Endothelial cell (in vitro differentiated cells): ENCODE measurements around the gene INCENP. TPM values are rescaled to one million over a fixed set of nuclear protein-coding genes. Genes with fewer than 3 reads are reported as not detected.
"Not testable (repeated sequence)": the region's sequence is repeated elsewhere in the genome, so short reads cannot be mapped to it uniquely, and the experiment has no call there.

Experiments used
- DNase-seq: peaks from one replicate; pipeline ENCODE4 v3.0.0; 2021; ENCODE audit warnings: low spot score
- H3K27ac Mint-ChIP-seq: one replicate; pipeline ENCODE4 v1.8.0; 2021; ENCODE audit warnings: mixed read lengths, inconsistent platforms; ENCODE audit not compliant: unreplicated experiment
- H3K27me3 Mint-ChIP-seq: one replicate; pipeline ENCODE4 v1.8.0; 2021; ENCODE audit warnings: mild to moderate bottlenecking, moderate library complexity, mixed read lengths, inconsistent platforms; ENCODE audit not compliant: unreplicated experiment
- H3K36me3 Mint-ChIP-seq: one replicate; pipeline ENCODE4 v1.8.0; 2021; ENCODE audit warnings: mild to moderate bottlenecking, low read depth, mixed read lengths, inconsistent platforms; ENCODE audit not compliant: unreplicated experiment
- H3K4me1 Mint-ChIP-seq: one replicate; pipeline ENCODE4 v1.8.0; 2021; ENCODE audit warnings: mild to moderate bottlenecking, mixed read lengths, inconsistent platforms; ENCODE audit not compliant: unreplicated experiment
- H3K4me3 Mint-ChIP-seq: one replicate; pipeline ENCODE4 v1.8.0; 2021; ENCODE audit warnings: mild to moderate bottlenecking, mixed read lengths, inconsistent platforms; ENCODE audit not compliant: unreplicated experiment
- H3K9me3 Mint-ChIP-seq: one replicate; pipeline ENCODE4 v1.8.0; 2021; ENCODE audit warnings: mixed read lengths, inconsistent platforms; ENCODE audit not compliant: unreplicated experiment
- total RNA-seq: library from RNA; stranded (reverse); fragmentation: NEBNext Ultra II Directional; extraction: Animal tissue kit (Norgen Biotek cat#: 25700); gene quantifications from one replicate; pipeline ENCODE4 v1.2.1, GENCODE V29; 2021; ENCODE audit not compliant: unreplicated experiment
- TF ChIP-seq, protein P1 (sequence below): fragments of 200-600 bp; sonication (generic); IDR thresholded peaks from one replicate; pipeline ENCODE4 v1.5.0; 2021; ENCODE audit warnings: antibody characterized with exemption; ENCODE audit not compliant: unreplicated experiment

INCENP gene
- total RNA-seq, 1 donor from 2014 or later = 26.0 TPM

DNA sequence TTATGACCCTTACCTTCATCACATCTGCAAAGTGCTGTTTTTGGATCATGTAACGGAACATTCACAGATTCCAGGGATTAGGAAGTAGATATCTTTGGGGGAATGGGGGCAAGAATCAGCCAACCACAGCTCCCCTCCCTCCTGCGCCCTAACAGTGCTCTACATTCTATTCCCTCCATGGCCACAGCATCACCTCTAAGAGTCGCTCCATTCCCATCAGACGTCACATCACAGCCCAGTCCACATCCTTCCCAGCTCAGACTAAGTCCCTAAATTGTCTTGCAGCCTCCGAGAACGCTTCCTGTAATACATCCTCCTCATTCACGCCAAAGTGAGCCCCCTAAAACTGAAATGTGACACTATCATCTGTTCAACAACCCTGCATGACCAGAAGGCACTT lies 72.1 kb downstream of the INCENP start:
- no peak for DNase-seq
- no peaks in the 10 kb centered on the region for H3K9me3 Mint-ChIP-seq
- H3K36me3 Mint-ChIP-seq = no peaks in the 10 kb centered on the region
- no peaks in the 10 kb centered on the region for H3K27me3 Mint-ChIP-seq
- H3K27ac Mint-ChIP-seq = no peak overlapping the region
- TF ChIP-seq, protein P1, sequence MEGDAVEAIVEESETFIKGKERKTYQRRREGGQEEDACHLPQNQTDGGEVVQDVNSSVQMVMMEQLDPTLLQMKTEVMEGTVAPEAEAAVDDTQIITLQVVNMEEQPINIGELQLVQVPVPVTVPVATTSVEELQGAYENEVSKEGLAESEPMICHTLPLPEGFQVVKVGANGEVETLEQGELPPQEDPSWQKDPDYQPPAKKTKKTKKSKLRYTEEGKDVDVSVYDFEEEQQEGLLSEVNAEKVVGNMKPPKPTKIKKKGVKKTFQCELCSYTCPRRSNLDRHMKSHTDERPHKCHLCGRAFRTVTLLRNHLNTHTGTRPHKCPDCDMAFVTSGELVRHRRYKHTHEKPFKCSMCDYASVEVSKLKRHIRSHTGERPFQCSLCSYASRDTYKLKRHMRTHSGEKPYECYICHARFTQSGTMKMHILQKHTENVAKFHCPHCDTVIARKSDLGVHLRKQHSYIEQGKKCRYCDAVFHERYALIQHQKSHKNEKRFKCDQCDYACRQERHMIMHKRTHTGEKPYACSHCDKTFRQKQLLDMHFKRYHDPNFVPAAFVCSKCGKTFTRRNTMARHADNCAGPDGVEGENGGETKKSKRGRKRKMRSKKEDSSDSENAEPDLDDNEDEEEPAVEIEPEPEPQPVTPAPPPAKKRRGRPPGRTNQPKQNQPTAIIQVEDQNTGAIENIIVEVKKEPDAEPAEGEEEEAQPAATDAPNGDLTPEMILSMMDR = no peak
- no peak overlapping the region for H3K4me3 Mint-ChIP-seq
- no peaks in the 10 kb centered on the region for H3K4me1 Mint-ChIP-seq

DNA sequence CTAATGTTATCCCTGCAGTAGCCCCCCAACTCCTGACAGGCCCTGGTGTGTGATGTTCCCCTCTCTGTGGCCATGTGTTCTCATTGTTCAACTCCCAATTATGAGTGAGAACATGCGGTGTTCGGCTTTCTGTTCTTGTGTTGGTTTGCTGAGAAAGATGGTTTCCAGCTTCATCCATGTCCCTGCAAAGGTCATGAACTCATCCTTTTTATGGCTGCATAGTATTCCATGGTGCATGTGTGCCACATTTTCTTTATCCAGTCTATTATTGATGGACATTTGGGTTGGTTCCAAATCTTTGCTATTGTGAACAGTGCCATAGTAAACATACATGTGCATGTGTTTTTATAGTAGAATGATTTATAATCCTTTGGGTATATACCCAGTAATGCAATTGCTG lies 73.6 kb downstream of the INCENP start:
- H3K4me1 Mint-ChIP-seq, H3K36me3 Mint-ChIP-seq, H3K4me3 Mint-ChIP-seq, H3K27ac Mint-ChIP-seq, DNase-seq, H3K27me3 Mint-ChIP-seq, H3K9me3 Mint-ChIP-seq: not testable (repeated sequence)

DNA sequence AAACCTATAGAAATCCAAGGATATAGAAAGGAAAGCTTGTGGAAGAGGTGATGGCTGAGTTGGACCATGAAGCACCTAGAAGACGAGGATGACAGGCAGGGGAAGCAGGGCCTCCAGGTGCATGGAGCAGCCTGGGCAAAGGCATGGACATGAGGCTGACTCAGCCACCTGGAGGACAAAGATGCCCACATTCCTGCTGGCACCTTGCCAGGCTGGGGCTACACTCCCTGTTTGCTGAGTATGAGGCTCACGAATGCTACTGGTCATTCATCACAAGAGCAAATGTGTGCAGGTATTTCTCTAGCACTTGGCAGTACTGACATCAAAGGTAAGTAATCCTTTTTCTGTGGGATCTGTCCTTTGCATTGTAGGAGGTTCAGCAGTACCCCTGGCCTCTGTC lies 77.6 kb downstream of the INCENP start:
- Mint-ChIP-seq H3K36me3 (no peaks in the 10 kb centered on the region), H3K27ac (no peak overlapping the region), H3K4me1 (peaks cover 2% of the 10 kb centered on the region), H3K4me3 (no peak overlapping the region), H3K27me3 (no peaks in the 10 kb centered on the region), H3K9me3 (no peaks in the 10 kb centered on the region)
- TF ChIP-seq, protein P1 = no peak
- no peak for DNase-seq

Other genes starting within 250 kb of the INCENP start
- 42.0 TPM for gene FADS3, start 232.5 kb upstream of the INCENP start, total RNA-seq
- gene RAB3IL1, start 206.4 kb upstream of the INCENP start, total RNA-seq = 8.9 TPM
- 0.08 TPM for gene BEST1, start 173.7 kb upstream of the INCENP start, total RNA-seq
- 837 TPM for gene FTH1, start 156.4 kb upstream of the INCENP start, total RNA-seq
- gene SCGB1D1, start 66.2 kb downstream of the INCENP start, total RNA-seq = not detected
- not detected for gene SCGB2A1, start 84.7 kb downstream of the INCENP start, total RNA-seq
- gene SCGB1D2, start 118.2 kb downstream of the INCENP start, total RNA-seq = not detected
- not detected for gene SCGB2A2, start 146.1 kb downstream of the INCENP start, total RNA-seq
- not detected for gene SCGB1D4, start 175.1 kb downstream of the INCENP start, total RNA-seq
- 9.3 TPM for gene ASRGL1, start 213.4 kb downstream of the INCENP start, total RNA-seq